Bone marrow (tissue), 2 donors: ENCODE results near the gene PPP2R2C.

Experiments
- DNase-seq, 2 donors: peaks; one replicate each; lab custom pipeline; 2025; lab: John Stamatoyannopoulos, UW

Gene PPP2R2C

GRCh38 chr4:6469898-6470501 lies 2.4 kb downstream of the PPP2R2C start:
- DNase-seq: no peak

DNA sequence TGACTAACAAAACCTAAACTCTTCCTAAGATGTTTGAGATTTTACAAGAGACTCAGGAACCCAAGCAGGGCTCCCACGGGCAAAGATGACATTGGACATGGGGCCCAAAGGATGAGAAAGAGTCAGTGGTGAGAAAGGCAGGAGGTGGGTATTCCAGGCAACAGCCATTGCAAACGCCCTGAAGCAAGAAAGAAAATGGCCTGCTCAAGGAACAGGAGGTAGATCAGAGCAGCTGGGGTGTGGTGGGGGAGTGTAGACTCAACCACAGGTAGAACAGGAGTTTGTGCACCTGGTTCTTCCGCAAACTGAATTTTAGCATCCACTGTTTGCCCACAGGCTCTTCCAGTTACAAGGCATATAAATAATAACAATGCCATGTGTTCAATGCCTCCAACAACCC lies 3.3 kb downstream of the PPP2R2C start:
- no peak for DNase-seq

DNA sequence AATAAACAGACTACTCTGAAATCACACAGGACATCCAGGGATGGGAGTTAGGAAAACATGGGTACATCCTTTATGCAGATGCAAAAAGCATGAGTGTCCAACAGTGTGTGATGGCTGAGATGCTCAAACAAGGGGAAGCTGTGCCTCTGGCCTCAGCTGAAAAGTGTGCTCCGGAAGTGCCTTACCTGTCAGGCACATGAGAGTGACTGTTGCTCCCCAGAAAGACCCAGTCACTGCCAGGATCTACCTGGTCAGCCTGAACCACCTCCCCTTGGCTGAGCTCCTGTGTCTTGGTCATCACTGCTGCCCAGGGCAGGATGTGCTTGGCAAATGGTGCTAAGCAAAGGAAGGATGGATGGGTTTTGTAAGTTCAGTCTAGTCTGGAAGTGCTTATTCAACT lies 4.0 kb downstream of the PPP2R2C start:
- no peak for DNase-seq

DNA sequence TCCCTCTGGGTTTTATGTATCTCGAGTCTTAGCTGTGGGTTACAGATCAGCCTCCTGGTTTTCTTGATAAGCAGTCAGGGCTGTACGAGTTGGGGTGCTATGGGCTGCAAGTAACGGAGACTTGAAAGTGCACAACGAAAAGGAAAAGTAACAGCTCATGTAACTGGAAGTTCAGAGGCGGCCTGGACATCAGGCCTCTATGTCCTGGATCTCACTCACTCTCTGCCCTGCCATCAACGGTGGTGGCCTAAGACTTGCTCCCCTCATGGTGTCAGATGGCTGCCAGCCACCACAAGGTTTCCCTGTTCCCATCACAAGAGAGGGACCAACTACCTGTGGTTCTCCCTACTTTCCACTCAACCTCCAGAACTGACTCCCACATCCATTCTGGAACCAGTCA lies 4.8 kb downstream of the PPP2R2C start:
- no peak for DNase-seq

GRCh38 chr4:6466756-6467381 lies 5.5 kb downstream of the PPP2R2C start:
- no peak for DNase-seq

GRCh38 chr4:6465955-6466354 lies 6.5 kb downstream of the PPP2R2C start:
- DNase-seq: no peak

- DNase-seq: no peak
Measured at GRCh38 chr4:6464842-6465588, 7.4 kb downstream of the PPP2R2C start.

DNA sequence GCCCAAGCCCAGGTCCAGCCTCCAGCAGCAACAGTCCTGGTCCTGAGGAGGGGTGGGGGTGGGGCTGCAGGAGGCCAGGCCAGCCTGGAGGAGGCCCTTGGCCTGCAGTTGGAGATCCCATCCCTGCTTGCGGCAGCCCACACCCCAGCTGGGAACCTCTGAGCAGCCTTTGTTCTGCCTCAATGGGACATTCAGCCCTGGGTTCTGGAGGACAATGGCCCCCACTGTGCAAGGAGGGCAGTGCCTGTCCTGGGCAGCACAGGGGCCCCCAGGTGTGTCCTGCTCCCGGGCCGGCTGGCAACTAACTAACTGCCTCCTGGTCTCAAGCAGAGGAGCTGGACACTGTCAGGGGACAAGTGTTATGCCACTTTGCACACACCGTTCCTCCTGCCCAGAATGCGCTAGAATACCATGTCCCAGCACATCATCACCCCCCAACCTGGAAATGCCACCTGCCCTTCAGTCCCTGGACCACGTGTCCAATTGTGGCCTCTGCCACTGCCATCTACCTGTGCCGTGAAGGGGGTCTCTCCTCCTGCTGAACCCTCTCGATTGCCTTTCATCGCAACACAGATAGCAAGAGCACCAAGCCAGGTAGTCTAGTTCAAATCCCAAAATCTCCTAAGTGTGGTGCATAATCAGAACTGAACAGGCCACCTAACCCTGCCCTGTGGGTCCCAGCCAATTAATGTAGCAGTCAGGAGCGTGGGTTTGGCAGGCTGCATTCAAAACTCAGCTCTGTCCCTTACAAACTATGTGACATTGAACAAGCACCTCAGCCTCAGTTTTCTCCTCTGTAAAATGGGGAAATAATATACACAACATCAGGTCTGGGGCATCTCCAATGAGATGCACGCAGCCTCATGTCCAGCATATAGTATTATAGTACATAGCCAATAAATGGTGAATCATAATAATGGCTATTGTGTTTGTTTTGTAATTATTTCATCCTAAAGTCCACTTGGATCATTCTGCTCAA lies 8.8 kb downstream of the PPP2R2C start:
- DNase-seq: no peak

DNA sequence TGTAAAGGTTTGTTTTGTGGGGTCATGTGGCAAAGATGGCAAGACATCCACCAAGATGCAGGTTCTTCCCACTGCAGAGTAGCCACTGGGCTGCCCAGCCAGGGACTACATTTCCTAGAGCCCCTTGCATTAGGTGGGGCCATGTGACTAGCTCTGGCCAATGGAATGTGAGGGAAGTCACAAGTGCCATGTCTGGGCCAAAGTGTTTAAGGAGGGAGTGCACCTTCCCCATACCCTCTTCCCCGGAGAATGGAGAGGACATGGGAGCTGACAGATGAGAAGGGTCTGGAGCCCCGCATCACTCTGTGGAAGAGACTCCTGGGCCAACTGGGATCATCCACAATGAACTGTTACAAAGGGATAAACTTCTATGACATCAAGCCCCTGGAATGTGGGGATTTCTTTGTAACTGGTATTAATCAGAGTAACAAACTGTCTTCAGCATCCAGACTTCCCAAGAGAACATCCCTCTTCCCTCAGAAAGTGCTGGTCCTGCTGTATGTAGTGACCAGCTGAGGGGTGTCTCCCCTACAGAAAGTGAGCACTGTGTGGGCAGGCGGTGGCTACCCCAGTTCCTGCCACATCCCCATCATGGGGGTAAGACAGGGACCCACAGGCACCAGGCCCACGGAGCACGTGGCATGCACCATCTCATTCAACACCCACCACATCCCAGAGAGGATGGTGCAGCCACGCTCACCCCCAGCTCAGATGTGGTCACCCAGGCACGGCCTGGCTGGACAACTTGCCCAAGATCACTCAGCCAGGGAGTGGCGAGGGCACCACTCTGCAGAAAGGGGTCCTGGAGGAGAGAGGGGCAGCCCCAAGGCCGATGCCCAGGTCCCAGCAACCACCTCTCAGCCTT lies 10.9 kb downstream of the PPP2R2C start:
- no peak for DNase-seq

DNA sequence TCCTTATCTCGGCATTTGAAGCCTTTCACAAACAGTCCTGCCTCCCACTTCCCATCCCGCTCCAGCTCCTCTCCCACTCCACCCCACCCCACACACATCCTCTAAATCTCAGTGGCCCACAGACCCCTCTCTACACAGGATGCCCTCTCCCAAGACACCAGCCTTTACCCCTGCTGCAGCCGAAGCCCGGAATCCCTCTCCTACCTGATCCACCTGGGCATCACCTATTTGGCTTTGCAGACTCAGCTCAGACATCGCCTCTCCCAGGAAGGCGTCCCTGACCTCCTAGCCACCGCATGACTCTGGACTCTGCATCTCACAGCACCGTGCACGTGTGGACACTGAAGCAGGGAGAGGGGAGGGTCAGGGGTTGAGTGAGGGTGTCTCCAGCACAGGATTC lies 11.5 kb downstream of the PPP2R2C start:
- DNase-seq: no peak

DNA sequence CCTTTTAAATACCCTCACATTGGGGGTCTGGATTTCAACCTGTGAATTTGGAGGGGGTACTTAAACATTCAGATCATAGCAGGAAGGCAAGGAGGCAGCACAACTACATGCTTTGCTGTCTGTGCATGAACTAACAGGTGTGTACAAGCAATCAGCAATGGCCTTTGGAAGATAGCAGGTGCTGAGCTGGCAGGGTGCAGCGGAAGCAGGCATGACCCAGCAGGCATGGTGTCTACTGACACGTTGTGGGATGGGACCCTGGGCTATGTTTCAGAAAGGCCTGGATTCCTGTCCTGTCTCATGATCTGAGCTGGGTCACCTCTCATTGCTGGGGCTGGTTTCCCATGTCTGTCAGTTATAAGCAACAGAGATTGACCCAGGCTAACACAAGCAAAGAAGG lies 13.9 kb downstream of the PPP2R2C start:
- no peak for DNase-seq

DNA sequence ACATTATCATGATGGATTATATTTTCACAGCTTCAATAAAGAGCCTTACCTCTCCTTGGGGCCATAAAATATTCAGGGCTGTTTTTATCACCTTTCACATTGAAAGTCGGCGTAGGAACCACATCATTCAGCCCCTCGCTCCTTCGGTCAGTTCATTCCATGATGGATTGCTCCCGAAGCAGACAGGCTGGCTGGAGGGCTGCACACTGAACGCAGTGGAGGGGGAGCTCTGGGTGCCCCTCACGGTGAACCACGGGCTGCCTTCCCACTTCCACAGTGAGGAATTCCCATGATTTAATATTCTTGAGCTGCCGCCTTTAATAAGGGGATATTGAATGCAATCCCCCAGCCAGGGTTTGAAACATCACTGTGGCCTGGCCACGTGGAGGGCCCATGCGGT lies 16.0 kb downstream of the PPP2R2C start:
- no peak for DNase-seq

GRCh38 chr4:6454112-6454910 lies 18.1 kb downstream of the PPP2R2C start:
- no peak for DNase-seq

- DNase-seq: no peak
Measured at GRCh38 chr4:6453688-6453990, 18.8 kb downstream of the PPP2R2C start.

GRCh38 chr4:6452897-6453687 lies 19.3 kb downstream of the PPP2R2C start:
- DNase-seq: no peak

DNA sequence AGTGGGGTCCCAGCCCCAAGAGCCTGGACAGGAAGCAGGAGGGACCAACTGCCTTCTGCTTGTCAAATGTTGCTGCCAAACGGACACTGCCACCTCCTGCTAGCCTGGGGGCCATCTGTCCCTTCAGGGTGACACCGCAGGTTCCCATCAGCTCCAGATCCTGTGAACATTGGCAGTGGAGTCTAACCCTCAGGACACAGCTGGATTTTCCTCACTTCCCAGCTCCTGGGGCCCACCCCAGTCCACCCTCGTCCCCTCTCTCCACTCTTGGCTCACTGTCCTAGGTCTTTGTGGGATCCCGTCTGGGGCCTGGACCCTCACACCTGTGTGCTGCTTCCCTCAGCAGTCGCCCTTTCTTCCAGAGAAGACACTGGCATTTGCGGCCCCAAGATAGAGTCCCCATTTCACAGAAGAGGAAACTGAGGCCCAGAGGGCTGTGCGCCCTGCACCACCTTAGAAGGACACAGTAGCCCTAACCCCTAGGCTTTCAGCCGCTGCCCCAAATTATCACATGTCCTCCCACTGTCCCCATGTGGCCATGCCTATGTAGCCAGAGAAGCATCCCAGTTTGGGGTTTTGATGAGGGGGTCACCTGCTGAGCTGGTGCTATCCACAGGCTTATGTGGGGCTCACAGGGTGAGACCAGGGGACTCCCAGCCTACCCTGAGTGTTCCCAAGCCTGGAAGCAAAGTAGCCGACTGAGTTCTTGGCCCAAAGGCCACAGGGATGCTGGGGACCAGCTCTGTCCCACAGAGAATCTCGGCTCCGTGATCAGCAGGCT lies 20.1 kb downstream of the PPP2R2C start:
- no peak for DNase-seq

DNA sequence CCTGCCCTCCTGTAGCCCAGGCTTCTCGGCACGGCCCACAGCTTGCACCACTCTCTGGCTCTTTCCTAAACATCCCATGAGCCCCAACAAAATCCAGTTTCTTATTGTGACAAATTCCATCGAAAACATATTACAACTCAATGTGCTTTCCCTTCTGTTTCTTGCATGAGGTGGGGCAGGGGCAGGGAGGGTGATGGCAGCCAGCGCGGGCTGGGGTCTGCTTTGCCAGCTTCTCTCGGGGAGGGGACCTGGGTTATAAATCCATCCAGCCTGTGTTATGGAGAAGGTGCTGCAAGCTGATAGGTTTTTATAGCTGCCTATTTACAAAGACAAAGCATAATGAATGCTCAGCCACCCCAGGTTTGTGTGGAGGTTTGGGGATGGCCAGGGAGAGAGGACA lies 21.1 kb downstream of the PPP2R2C start:
- no peak for DNase-seq

DNA sequence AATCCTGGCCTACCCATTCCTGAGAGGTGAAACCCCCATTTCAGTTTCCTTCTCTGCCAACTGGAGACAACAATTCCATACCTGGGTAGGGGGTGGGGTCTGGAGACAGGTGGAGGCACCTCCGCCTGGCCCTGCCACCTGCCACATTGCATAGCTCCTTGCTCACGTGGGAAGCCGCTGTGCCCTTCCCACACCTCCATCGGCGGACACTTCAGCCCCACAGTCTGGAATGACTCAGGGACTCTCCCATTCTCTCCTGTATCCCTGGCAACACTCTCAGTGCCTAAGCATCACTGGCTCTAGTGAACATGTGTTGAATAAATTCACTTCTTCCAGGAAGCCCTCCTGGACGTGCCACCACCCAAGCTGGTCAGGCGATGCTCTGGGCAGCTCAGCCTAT lies 21.7 kb downstream of the PPP2R2C start:
- no peak for DNase-seq

GRCh38 chr4:6449746-6450369 lies 22.6 kb downstream of the PPP2R2C start:
- DNase-seq: no peak
